LoVo (cell line): ENCODE data around the gene ARRDC2.
"Not testable (repeated sequence)": the region's sequence is repeated elsewhere in the genome, so short reads cannot be mapped to it uniquely, and the experiment has no call there.

ENCODE experiments used
- DNase-seq: peaks from one replicate; pipeline ENCODE4 v3.0.0-alpha.2; 2016; ENCODE audit warnings: low spot score

Gene ARRDC2

DNA sequence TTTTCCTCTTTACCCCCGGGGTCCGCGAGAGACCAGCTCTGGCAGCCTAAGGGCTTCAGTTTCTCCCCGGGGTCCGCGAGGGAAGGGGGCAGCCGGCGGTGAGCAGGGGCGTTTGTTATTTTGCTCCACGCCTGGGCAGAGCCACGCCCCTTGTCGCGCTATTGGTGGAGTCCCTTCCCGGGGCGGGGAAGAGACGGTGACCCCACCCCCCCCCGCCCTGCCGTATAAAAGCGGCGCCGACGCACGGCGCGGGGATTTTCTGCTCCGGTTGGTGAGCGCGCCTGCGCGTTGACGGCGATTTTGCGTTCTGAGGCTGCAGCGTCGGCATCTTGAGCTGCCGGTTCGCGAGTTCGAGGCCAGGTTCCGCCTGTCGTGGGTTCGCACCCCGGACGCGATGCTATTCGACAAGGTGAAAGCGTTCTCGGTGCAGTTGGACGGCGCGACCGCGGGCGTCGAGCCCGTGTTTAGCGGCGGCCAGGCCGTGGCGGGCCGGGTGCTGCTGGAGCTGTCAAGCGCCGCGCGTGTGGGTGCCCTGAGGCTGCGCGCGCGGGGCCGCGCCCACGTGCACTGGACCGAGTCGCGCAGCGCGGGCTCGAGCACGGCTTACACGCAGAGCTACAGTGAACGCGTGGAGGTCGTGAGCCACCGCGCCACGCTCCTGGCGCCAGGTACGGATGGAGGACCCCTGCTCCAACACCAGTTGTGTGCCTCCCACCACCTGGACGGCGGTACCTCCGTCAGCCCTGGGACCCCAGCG lies at the start of gene ARRDC2:
Gene ARRDC2 (plus strand): TSS at position 254 of the 757 bp plus-strand sequence. CDS start 141 bp downstream, at position 395.
- no peak for DNase-seq

DNA sequence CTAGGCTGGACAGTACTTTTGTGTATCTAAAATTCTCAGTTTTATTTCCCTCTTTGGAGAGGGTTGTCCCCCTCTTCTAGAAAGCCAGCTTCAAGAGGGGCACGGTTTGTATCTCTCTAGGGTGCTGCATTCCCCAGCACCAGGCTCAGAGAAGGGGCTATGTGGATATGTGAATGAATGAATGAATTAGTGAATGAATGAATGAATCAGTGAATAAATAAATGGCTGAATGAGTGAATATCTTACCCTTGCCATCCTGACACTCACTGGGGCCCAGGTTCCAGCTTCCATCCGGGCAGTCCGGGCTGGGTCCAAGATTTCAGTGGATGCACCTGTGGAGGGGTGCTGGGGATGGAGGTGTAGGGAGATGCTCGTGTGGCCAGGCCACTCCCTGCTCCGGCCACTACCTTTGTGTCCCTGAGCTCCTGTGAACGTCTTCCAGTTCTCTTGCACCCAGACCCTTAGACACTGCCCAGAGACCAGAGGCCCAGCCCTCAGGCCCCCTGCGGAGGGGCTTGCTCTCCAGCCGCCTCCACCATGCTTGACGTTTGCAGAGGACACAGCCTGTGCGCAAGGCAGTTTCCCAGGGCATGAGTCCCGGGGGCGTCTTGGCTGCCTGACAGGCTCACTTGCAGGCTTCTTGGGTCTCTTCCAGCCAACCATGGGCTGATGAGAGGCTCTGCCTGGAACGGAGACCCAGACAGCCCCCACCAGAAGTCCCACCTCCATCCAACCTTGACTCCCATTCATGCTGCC lies 43.9 kb upstream of the ARRDC2 start:
- DNase-seq = no peak

GRCh38 chr19:17965370-17966128 lies 42.4 kb upstream of the ARRDC2 start:
- DNase-seq = no peak

- no peak for DNase-seq
Observed at GRCh38 chr19:17966129-17966483, 41.9 kb upstream of the ARRDC2 start.

- DNase-seq = no peak
Observed at GRCh38 chr19:17966550-17967256, 41.3 kb upstream of the ARRDC2 start, which contains the start of gene KCNN1. KCNN1 (plus strand) TSS chr19:17967107; CDS start chr19:17973889, 6,782 bp downstream.

DNA sequence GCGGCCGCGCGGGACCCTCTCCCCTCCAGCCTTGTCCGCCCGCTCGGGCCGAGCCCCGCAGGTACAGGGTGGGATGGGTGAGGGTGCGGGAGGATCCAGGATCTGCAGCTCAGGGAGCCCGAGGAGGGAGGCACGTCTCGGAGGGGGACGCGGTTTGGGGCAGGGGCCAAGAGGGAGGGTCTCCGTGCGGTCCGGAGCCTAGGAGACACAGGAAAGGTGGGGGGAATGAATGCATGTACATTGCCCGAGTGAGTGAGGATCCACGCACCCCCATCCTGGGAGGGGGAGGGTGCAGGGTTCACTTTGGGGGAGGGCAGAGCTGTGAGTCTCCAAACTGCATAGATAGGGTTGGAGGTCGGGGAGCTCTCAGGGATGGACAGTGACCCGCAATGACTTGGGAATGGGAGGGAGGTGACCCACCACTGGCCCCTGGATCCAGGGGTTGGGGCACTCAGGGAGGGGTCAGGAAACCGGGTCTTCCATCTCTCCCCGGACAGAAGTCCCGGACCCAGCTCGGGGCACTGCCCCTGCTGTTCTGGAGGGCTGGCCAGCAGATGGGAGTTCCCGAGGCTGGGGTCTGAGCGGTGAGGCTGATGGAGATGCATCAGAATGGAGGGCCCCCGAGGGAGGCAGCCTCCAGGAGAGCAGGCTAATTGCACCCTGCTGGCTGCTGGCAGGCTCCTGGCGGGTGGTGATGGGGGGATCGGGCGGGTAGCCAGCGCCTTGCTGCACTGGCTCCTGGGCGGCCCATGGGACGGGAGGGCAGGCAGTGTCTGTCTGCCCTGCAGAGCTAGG lies 40.5 kb upstream of the ARRDC2 start:
- no peak for DNase-seq

DNA sequence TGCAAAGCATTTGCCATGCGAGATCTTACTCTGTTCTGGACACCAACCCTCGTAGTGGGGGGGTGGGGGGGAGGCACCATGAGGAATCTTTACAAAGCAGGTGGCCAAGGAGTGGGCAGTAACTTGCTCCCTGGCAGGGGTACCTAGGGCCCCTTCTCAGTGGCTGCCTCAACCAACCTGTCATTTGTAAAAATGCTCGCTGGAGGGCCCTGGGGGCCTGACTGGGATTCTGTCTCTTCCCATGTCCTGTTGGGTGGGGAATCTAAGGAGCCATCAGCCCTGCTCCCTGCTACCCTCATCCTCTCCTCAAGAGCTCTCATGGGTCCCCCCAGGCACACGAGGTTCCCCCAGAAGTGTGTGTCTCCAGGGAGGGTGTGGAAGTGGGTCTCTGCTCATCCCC lies 39.6 kb upstream of the ARRDC2 start:
- DNase-seq = no peak

DNA sequence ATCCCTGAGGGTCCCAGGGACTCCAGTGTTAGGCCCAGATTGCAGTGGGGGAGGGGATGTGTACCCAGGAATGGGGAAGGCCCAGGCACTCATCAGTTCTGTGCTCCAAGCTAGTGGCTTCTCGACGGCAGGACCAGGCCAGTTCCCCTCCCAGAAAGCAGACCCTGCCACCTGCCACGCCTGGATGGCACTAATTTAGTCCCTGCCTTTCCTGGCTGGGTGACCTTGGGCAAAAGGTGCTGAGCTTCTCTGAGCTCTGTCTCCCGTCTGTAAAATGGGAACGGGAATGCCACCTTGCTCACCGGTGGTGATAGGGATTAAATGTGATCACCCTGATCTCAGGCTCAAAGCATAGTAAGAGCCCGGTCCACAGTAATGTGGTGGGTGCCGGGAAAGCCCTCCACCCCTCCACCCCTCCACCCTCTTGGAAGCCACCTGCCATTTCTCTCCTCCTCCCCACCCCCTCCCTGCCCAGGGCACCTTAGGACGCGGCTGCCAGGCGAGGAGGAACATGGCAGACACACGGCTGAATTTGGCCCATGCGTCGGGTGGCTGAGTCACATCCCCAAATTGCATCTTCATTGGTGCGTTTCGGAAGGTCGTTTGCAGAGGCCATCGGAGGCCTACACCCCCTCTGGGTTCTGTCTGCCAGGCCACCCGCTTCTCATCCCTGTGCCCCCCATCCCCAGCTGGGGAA lies 38.7 kb upstream of the ARRDC2 start:
- no peak for DNase-seq

GRCh38 chr19:17972230-17972629 lies 35.7 kb upstream of the ARRDC2 start:
- no peak for DNase-seq

DNA sequence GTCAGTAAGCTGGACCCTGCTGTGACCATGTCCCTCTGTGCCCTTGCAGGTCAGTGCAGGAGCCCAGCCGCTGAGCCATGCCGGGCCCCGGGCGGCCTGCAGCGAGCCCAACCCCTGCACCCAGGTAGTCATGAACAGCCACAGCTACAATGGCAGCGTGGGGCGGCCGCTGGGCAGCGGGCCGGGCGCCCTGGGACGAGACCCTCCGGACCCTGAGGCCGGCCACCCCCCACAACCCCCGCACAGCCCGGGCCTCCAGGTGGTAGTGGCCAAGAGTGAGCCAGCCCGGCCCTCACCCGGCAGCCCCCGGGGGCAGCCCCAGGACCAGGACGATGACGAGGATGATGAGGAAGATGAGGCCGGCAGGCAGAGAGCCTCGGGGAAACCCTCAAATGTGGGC lies 34.2 kb upstream of the ARRDC2 start:
- no peak for DNase-seq

DNA sequence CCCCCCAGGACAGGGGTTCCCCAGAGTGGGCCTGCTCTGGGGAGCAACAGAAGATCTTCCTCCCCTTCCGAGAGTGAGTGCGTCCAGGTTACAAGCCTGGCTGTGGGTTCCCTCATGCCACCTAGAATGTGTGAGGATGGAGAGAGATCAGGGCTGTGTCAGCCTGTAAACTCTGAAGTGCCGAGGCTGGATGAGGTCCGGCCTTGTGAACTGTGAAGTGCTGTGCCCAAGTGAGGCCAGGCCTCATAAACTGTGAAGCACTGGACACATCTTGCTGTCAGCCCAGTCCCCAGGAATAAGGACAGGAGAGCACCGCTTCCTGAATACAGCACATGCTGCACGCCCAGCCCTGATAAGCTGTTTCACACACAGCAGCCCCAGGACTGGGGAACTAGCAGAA lies 33.4 kb upstream of the ARRDC2 start:
- no peak for DNase-seq

GRCh38 chr19:17975032-17975431 lies 32.9 kb upstream of the ARRDC2 start:
- no peak for DNase-seq

DNA sequence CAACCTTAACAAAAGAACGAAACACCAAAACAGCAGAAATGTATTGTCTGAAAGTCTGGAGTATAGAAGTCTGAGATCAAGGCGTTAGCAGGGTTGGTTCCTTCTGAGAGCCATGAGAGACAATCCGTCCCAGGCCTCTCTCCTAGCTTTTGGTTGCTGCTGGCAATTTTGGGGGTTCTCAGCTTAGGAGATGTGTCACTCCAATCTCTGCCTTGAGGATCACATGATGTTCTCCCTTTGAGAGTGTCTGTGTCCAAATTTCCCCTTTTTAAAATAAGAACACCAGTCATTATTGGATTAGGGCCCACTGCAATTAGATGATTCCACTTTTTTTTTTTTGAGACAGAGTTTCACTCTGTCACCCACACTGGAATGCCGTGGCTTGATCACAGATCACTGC lies 30.9 kb upstream of the ARRDC2 start:
- no peak for DNase-seq

DNA sequence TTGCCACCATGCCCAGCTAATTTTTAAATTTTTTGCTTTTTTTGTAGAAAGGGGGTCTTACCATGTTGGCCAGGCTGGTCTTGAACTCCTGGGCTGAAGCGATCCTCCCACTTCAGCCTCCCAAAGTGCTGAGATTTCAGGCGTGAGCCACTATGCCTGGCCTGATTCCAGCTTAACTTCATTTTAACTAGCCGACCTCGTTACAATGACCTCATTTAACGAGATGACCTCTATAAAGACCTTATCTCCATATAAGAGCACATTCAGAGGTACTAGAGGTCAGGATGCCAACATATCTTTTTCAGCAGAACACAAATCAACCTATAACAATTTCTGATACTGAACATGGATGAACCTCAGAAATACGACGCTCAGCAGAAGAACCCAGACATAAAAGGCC lies 30.5 kb upstream of the ARRDC2 start:
- DNase-seq = no peak

- no peak for DNase-seq
Observed at GRCh38 chr19:17981611-17982010, 26.4 kb upstream of the ARRDC2 start.

- DNase-seq = no peak
Observed at GRCh38 chr19:17982430-17982829, 25.5 kb upstream of the ARRDC2 start.

DNA sequence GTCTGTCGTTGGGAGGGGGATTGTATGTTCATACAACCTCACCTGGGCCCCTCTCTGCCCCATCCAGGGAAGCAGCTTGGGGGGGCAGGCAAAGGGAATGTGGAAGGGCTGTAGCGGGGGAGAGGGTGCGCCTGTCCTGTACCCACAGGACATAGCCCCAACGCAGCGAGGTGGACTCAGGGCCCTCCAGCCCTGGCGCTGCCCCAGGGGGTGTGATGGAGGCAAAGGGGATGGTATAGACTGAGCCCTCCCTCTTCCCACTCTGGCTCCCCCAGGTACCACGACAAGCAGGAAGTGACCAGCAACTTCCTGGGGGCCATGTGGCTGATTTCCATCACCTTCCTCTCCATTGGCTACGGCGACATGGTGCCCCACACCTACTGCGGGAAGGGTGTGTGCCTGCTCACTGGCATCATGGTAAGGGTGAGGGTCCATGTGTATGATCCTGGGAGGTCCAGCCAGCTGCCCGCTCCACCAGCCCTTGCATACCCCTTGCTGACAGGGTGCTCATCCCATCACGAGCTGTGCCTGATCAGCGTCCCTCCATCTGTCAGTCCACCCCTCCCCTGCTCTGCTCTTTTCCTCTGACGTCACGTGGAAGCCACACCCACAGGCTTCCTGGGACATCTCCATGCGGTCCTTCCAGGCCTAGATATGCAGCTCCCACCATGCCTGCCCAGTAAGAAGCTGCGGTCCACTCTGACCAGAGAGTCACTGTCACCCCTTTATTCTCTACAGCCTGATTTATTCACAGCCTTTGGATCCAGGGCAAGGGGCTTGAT lies 22.7 kb upstream of the ARRDC2 start:
- DNase-seq = no peak

DNA sequence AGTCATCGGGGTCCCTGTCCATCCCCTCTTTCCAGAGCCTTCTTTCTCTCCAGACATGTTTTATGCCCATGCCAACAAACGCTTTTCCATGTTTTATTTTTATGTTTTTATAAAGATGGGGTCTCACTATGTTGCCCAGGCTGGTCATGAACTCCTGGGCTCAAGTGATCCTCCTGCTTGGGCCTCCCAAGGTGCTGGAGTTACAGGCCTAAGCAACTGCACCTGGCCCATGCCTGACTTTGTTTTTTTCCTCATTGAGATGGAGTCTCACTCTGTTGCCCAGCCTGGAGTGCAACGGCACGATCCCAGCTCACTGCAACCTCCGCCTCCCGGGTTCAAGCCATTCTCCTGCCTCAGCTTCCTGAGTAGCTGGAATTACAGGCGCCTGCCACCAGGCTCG lies 21.4 kb upstream of the ARRDC2 start:
- DNase-seq = not testable (repeated sequence)

DNA sequence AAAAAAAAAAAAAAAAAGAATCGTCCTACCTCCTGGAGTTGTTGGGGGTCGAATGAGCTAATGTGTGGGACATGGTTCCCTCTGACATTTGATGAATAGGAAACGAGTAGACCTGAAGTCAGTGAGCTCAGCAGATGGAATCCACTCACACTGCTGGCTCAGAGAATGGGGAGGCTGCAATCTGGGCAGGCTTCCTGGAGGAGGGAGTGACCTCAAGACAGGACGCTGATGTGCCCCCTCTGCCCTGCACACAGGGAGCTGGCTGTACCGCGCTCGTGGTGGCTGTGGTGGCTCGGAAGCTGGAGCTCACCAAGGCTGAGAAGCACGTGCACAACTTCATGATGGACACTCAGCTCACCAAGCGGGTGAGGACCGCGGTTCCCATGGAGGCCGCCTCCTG lies 19.8 kb upstream of the ARRDC2 start:
- no peak for DNase-seq
